A549 (cell line): Measurements from ENCODE around the gene KLHL3.
A peak's percentile ranks its signal among the peaks of the same experiment; 100 is the strongest.

Source experiments
- BHLHE40 ChIP-seq: IDR thresholded peaks from 2 replicates; pipeline ENCODE4 v1.6.1; 2012; ENCODE audit warnings: low read depth, low read length, inconsistent platforms
- EP300 ChIP-seq, 2 experiments: fragments of >200 bp; sonication (Bioruptor Twin); formaldehyde crosslinking; IDR thresholded peaks; 2 replicates in 1 of 2; 3 replicates in 1 of 2; pipeline ENCODE4 v1.6.1; 2016 to 2017
- JUN ChIP-seq, 2 experiments: fragments of >200 bp; sonication (Bioruptor Twin); formaldehyde crosslinking; IDR thresholded peaks; 2 replicates in 1 of 2; 3 replicates in 1 of 2; pipeline ENCODE4 v1.6.1; 2016 to 2017
- KDM1A ChIP-seq: fragments of 200-600 bp; sonication (generic); IDR thresholded peaks from 2 replicates; pipeline ENCODE4 v1.6.1; 2016; ENCODE audit warnings: low read depth, mild to moderate bottlenecking
- MAZ ChIP-seq: fragments of 150-350 bp; IDR thresholded peaks from 2 replicates; pipeline ENCODE4 v1.6.1; 2014; ENCODE audit warnings: antibody characterized with exemption, low read depth, low read length, borderline replicate concordance
- RAD21 ChIP-seq, 2 experiments: fragments of >200 bp in 1 of 2; sonication (Bioruptor Twin) in 1 of 2; formaldehyde crosslinking in 1 of 2; IDR thresholded peaks in 1 of 2; conservative IDR thresholded peaks in 1 of 2; 2 replicates in 1 of 2; 3 replicates in 1 of 2; pipeline ENCODE4 v1.6.1; 2012 to 2018; ENCODE audit warnings: inconsistent platforms in 1 of 2
- RCOR1 ChIP-seq: fragments of 150-350 bp; IDR thresholded peaks from 2 replicates; pipeline ENCODE4 v1.6.1; 2014; ENCODE audit warnings: antibody characterized with exemption, low read length, low read depth
- TF ChIP-seq, protein P1 (sequence below): fragments of >200 bp; sonication (Bioruptor Twin); formaldehyde crosslinking; IDR thresholded peaks from 3 replicates; pipeline ENCODE4 v1.5.1; 2016

DNA sequence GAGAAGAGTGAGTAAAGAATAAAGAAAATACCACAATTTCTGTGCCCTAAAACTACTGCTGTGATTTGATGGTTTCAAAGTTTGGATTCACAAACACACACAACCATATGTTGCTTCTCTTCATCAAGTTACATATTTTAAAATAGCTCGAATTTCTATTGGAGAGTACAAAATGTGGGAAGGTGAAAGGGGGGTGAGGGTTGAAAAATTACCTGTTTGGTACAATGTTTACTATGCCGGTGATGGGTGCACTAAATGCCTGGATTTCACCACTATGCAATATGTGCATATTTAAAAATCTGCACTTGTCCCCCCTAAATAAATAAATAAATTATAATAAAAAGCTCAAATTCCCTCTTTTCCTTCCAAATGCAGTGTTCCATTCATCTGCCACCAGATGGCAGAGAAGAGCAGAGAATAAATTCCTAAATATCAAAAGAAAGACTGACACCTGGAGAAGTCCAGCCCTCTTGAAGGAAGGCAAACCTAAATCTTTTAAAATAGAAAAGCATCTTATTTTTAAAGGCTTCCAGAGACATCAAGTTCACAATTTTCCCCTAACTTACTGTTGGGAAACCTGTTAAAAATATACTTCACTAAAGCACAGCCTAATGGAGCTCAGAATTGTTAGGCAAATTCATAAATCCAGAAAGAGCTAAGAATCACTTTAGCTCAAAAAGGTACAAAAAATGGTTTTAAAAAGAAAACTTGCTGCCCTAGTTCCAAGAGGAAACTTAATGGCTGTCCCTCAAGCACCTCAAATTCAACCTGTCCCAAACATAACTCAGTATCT lies 43.1 kb upstream of the KLHL3 start:
- peak; percentile 88 to 92 for TF ChIP-seq RAD21 (conservative IDR thresholded peaks at IDR 0.05 in 1 of 2, IDR thresholded peaks at IDR 0.05 in 1 of 2)
- TF ChIP-seq JUN (IDR thresholded peaks at IDR 0.05) = no peak
- TF ChIP-seq, protein P1, sequence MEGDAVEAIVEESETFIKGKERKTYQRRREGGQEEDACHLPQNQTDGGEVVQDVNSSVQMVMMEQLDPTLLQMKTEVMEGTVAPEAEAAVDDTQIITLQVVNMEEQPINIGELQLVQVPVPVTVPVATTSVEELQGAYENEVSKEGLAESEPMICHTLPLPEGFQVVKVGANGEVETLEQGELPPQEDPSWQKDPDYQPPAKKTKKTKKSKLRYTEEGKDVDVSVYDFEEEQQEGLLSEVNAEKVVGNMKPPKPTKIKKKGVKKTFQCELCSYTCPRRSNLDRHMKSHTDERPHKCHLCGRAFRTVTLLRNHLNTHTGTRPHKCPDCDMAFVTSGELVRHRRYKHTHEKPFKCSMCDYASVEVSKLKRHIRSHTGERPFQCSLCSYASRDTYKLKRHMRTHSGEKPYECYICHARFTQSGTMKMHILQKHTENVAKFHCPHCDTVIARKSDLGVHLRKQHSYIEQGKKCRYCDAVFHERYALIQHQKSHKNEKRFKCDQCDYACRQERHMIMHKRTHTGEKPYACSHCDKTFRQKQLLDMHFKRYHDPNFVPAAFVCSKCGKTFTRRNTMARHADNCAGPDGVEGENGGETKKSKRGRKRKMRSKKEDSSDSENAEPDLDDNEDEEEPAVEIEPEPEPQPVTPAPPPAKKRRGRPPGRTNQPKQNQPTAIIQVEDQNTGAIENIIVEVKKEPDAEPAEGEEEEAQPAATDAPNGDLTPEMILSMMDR = peak; percentile 94
- TF ChIP-seq EP300 (IDR thresholded peaks at IDR 0.05) = no peak
- TF ChIP-seq MAZ = no peak
- TF ChIP-seq KDM1A = no peak
- TF ChIP-seq BHLHE40 = no peak
- no peak for TF ChIP-seq RCOR1
